HUES48 (cell line): ENCODE data around the gene CCR5.
"Not testable (repeated sequence)": the region's sequence is repeated elsewhere in the genome, so short reads cannot be mapped to it uniquely, and the experiment has no call there.

Source experiments
- H3K27ac ChIP-seq: one replicate; pipeline ENCODE4 v1.7.0; 2013; ENCODE audit warnings: low read depth, low read length, inconsistent platforms
- H3K27me3 ChIP-seq: 2 replicates; pipeline ENCODE4 v1.6.1; 2013; ENCODE audit warnings: mild to moderate bottlenecking, low read length; ENCODE audit not compliant: control insufficient read depth, insufficient read depth
- H3K36me3 ChIP-seq: 2 replicates; pipeline ENCODE4 v1.6.1; 2013; ENCODE audit warnings: low read length; ENCODE audit not compliant: control insufficient read depth, insufficient read depth
- H3K4me1 ChIP-seq: 2 replicates; pipeline ENCODE4 v1.6.1; 2013; ENCODE audit warnings: mild to moderate bottlenecking, low read length; ENCODE audit not compliant: control insufficient read depth, insufficient read depth
- H3K4me3 ChIP-seq: 2 replicates; pipeline ENCODE4 v1.5.1; 2013; ENCODE audit warnings: mild to moderate bottlenecking, low read depth, low read length
- H3K9ac ChIP-seq: 2 replicates; pipeline ENCODE4 v1.6.1; 2013; ENCODE audit warnings: mild to moderate bottlenecking, low read depth, low read length, moderate library complexity
- H3K9me3 ChIP-seq: 2 replicates; pipeline ENCODE4 v1.6.1; 2013; ENCODE audit warnings: low read length; ENCODE audit not compliant: control insufficient read depth, insufficient read depth

Gene CCR5

DNA sequence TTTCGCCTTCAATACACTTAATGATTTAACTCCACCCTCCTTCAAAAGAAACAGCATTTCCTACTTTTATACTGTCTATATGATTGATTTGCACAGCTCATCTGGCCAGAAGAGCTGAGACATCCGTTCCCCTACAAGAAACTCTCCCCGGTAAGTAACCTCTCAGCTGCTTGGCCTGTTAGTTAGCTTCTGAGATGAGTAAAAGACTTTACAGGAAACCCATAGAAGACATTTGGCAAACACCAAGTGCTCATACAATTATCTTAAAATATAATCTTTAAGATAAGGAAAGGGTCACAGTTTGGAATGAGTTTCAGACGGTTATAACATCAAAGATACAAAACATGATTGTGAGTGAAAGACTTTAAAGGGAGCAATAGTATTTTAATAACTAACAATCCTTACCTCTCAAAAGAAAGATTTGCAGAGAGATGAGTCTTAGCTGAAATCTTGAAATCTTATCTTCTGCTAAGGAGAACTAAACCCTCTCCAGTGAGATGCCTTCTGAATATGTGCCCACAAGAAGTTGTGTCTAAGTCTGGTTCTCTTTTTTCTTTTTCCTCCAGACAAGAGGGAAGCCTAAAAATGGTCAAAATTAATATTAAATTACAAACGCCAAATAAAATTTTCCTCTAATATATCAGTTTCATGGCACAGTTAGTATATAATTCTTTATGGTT lies at the start of gene CCR5:
Gene CCR5 (plus strand): TSS at position 108 of the 680 bp plus-strand sequence. CDS start 1,957 bp downstream, outside the sequence.
- H3K9me3 ChIP-seq = no peaks in the 10 kb centered on the region
- H3K27me3 ChIP-seq = no peaks in the 10 kb centered on the region
- H3K4me3 ChIP-seq = no peak within 1 kb of the TSS
- peaks cover 10% of the 10 kb centered on the region for H3K4me1 ChIP-seq
- H3K36me3 ChIP-seq = no peaks in the 10 kb centered on the region
- no peak within 1 kb of the TSS for H3K27ac ChIP-seq
- no peak within 1 kb of the TSS for H3K9ac ChIP-seq

DNA sequence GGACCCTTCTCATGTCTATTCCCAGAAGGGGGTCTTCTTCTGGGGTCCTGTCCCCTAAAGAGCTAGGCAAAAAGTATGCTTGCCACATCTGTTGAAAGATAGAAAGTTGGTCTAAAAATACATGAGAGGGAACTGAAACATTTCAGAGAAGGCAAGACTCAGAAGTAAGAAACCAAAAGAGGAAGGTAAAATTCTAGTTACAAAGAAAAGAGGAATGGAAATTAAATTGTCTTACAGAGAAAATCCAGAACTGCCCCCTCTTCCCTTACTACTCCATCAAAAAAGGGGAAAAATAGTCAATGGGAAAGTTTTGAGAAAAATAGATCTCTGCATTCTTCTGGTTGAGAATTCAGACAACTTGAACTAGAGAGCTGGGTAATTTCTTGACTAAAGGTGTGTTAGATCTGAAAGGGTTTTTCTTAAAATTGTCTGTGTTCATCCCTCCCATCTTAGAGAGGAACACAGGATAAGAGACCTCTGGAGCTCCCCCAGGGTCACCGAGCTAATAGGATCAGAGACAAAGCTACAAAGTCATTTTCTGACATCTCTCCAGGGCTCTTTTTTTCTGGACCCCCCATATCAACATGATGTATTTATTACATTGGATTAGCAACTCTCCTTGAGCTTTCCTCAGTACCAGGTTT lies 49.2 kb upstream of the CCR5 start:
- no peak overlapping the region for H3K27ac ChIP-seq
- H3K4me3 ChIP-seq = no peak overlapping the region
- no peaks in the 10 kb centered on the region for H3K4me1 ChIP-seq
- H3K36me3 ChIP-seq = no peaks in the 10 kb centered on the region
- peaks cover 11% of the 10 kb centered on the region; the same call in 1 of the 2 replicates for H3K9me3 ChIP-seq
- H3K27me3 ChIP-seq = no peaks in the 10 kb centered on the region
- H3K9ac ChIP-seq = no peak overlapping the region

GRCh38 chr3:46324036-46324435 lies 46.7 kb upstream of the CCR5 start:
- H3K27me3 ChIP-seq = no peaks in the 10 kb centered on the region
- H3K9me3 ChIP-seq = peaks cover 5% of the 10 kb centered on the region; the same call in 1 of the 2 replicates
- H3K4me1 ChIP-seq = no peaks in the 10 kb centered on the region
- no peak overlapping the region for H3K27ac ChIP-seq
- no peaks in the 10 kb centered on the region for H3K36me3 ChIP-seq
- H3K4me3 ChIP-seq = no peak overlapping the region
- H3K9ac ChIP-seq = no peak overlapping the region

GRCh38 chr3:46325645-46326300 lies 45.0 kb upstream of the CCR5 start:
- Histone ChIP-seq H3K4me1 (no peaks in the 10 kb centered on the region), H3K27me3 (no peaks in the 10 kb centered on the region), H3K27ac (no peak overlapping the region), H3K9ac (no peak overlapping the region), H3K4me3 (no peak overlapping the region), H3K36me3 (no peaks in the 10 kb centered on the region), H3K9me3 (peaks cover 5% of the 10 kb centered on the region; the same call in 1 of the 2 replicates)

- H3K36me3 ChIP-seq, H3K9ac ChIP-seq, H3K4me3 ChIP-seq, H3K27me3 ChIP-seq, H3K9me3 ChIP-seq, H3K4me1 ChIP-seq, H3K27ac ChIP-seq: not testable (repeated sequence)
Measured at GRCh38 chr3:46330676-46331075, 40.1 kb upstream of the CCR5 start.

- H3K9ac ChIP-seq = no peak overlapping the region
- no peak overlapping the region for H3K4me3 ChIP-seq
- H3K27me3 ChIP-seq = no peaks in the 10 kb centered on the region
- H3K4me1 ChIP-seq = no peaks in the 10 kb centered on the region
- no peak overlapping the region for H3K27ac ChIP-seq
- H3K36me3 ChIP-seq = no peaks in the 10 kb centered on the region
- peaks cover 19% of the 10 kb centered on the region for H3K9me3 ChIP-seq
Measured at GRCh38 chr3:46334741-46335478, 35.8 kb upstream of the CCR5 start.

- Histone ChIP-seq H3K9me3 (peaks cover 19% of the 10 kb centered on the region), H3K27ac (no peak overlapping the region)
Measured at GRCh38 chr3:46335541-46335940, 35.2 kb upstream of the CCR5 start.

GRCh38 chr3:46337911-46338310 lies 32.8 kb upstream of the CCR5 start:
- Histone ChIP-seq H3K9ac (no peak overlapping the region), H3K27ac (no peak overlapping the region), H3K36me3 (no peaks in the 10 kb centered on the region), H3K9me3 (peaks cover 19% of the 10 kb centered on the region), H3K4me3 (no peak overlapping the region), H3K4me1 (no peaks in the 10 kb centered on the region), H3K27me3 (no peaks in the 10 kb centered on the region)

More at GRCh38 chr3:46335541-46335940, 35.2 kb upstream of the CCR5 start:
- Histone ChIP-seq H3K9ac (no peak overlapping the region), H3K36me3 (no peaks in the 10 kb centered on the region), H3K4me1 (no peaks in the 10 kb centered on the region), H3K27me3 (no peaks in the 10 kb centered on the region), H3K4me3 (no peak overlapping the region)

DNA sequence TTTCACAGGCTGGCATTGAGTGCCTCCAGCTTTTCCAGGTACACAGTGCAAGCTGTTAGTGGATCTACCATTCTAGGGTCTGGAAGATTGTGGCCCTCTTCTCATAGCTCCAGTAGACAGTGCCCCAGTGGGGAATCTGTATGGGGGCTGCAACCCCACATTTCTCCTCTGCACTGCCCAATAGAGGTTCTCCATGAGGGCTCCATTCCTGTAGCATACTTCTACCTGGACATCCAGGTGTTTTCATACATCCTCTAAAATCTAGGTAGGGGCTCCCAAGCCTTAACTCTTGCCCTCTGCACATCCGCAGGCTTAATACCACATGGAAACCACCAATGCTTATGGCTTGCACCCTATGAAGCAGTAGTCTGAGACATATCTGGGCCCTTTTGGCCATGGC lies 31.9 kb upstream of the CCR5 start:
- Histone ChIP-seq H3K4me1 (no peaks in the 10 kb centered on the region), H3K27ac (no peak overlapping the region), H3K27me3 (no peaks in the 10 kb centered on the region), H3K9ac (no peak overlapping the region), H3K9me3 (peaks cover 19% of the 10 kb centered on the region), H3K36me3 (no peaks in the 10 kb centered on the region), H3K4me3 (no peak overlapping the region)

DNA sequence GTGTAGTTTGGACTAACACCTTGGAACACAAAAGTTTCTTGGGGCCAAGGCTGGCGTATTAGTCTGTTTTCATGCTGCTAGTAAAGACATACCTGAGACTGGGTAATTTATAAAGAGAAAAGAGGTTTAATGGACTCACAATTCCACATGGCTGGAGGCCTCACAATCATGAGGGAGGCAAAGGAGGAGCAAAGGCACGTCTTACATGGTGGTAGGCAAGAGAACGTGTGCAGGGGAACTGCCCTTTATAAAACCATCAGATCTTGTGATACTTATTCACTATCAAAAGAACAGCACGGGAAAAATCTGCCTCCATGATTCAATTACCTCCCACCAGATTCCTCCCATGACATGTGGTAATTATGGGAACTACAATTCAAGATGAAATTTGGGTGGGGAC lies 26.3 kb upstream of the CCR5 start:
- H3K27me3 ChIP-seq = no peaks in the 10 kb centered on the region
- H3K27ac ChIP-seq = no peak overlapping the region
- no peaks in the 10 kb centered on the region for H3K36me3 ChIP-seq
- no peaks in the 10 kb centered on the region for H3K4me1 ChIP-seq
- no peak overlapping the region for H3K4me3 ChIP-seq
- peaks cover 17% of the 10 kb centered on the region for H3K9me3 ChIP-seq
- no peak overlapping the region for H3K9ac ChIP-seq
